OCI-LY3 (cell line): Measurements from ENCODE around the gene CCL1.
A peak's percentile ranks its signal among the peaks of the same experiment; 100 is the strongest.

ENCODE experiments used
- H2AFZ ChIP-seq: fragments of 200-600, 300-600 bp; shearing (Covaris generic); 2 replicates; pipeline ENCODE4 v1.6.0; 2014; ENCODE audit warnings: antibody characterized with exemption, low read depth, low read length
- H3K27ac ChIP-seq: fragments of 200-600, 300-600 bp; sonication (generic); 2 replicates; pipeline ENCODE4 v1.5.1; 2014; ENCODE audit warnings: mild to moderate bottlenecking, low read length, moderate library complexity, mixed read lengths
- H3K27me3 ChIP-seq: fragments of 200-600, 300-600 bp; sonication (generic); 2 replicates; pipeline ENCODE4 v1.6.1; 2014; ENCODE audit warnings: low read depth, low read length, mixed read lengths
- H3K36me3 ChIP-seq: fragments of 200-600, 300-600 bp; sonication (generic); replicated peaks from 2 replicates; pipeline ENCODE3; 2014; ENCODE audit warnings: low read depth, low read length, mixed read lengths
- H3K4me1 ChIP-seq: fragments of 300-600, 200-600 bp; sonication (generic); 2 replicates; pipeline ENCODE4 v1.6.1; 2014; ENCODE audit warnings: low read length, mixed read lengths
- H3K4me2 ChIP-seq: fragments of 200-600, 300-600 bp; sonication (generic); 2 replicates; pipeline ENCODE4 v1.6.1; 2014; ENCODE audit warnings: low read length, mixed read lengths
- H3K4me3 ChIP-seq: fragments of 300-600, 200-600 bp; sonication (generic); 2 replicates; pipeline ENCODE4 v1.5.1; 2014; ENCODE audit warnings: antibody characterized with exemption, mild to moderate bottlenecking, low read length, moderate library complexity
- H3K79me2 ChIP-seq: fragments of 300-600, 200-600 bp; shearing (Covaris generic); 2 replicates; pipeline ENCODE4 v1.6.1; 2014; ENCODE audit warnings: mild to moderate bottlenecking, low read length, mixed read lengths
- H3K9ac ChIP-seq: fragments of 300-600, 200-600 bp; shearing (Covaris generic); 2 replicates; pipeline ENCODE4 v1.6.0; 2014; ENCODE audit warnings: mild to moderate bottlenecking, low read length, moderate library complexity
- H3K9me3 ChIP-seq: fragments of 200-600, 300-600 bp; shearing (Covaris generic); 2 replicates; pipeline ENCODE4 v1.6.1; 2014; ENCODE audit warnings: low read length, mixed read lengths; ENCODE audit not compliant: insufficient read depth
- H4K20me1 ChIP-seq: fragments of 200-600, 300-600 bp; sonication (generic); 2 replicates; pipeline ENCODE4 v1.6.1; 2016; ENCODE audit warnings: low read length, mixed read lengths; ENCODE audit not compliant: insufficient read depth
- EZH2phosphoT487 ChIP-seq: fragments of 200-600 bp; shearing (Covaris generic); IDR thresholded peaks from 2 replicates; pipeline ENCODE4 v1.6.1; 2018; ENCODE audit warnings: antibody characterized with exemption, mixed run types, low read depth
- TF ChIP-seq, protein P1 (sequence below): fragments of 200-600, 300-600 bp; sonication (generic); IDR thresholded peaks from 2 replicates; pipeline ENCODE4 v1.5.1; 2014; ENCODE audit warnings: antibody characterized with exemption, low read length, low read depth

Gene CCL1

DNA sequence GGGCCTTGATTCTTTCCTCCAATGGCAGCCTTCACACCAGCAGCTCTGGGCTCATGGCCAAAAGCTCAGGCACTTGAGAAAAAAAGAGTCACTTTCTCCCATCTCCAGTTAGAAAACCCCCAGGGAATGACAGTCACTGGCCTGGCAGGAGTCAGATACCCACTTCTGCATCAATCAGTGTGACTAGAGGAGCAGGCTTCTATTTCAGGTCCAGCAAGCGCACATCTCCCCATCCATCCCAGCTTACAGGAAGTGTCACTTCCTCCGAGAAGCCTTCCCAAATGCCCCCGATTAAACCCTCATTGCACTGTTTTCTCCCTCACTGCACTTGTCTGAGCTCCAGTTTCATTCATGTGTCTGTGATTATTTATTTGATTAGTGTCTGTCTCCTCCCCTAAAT lies 30.4 kb upstream of the CCL1 start:
- H3K4me1 ChIP-seq = peaks cover 44% of the 10 kb centered on the region
- peak overlapping the region; percentile 5; the same call in 1 of the 2 replicates for H3K4me3 ChIP-seq
- H3K27ac ChIP-seq = no peak overlapping the region
- peaks cover 78% of the 10 kb centered on the region for H3K27me3 ChIP-seq
- H3K9ac ChIP-seq = no peak overlapping the region
- H4K20me1 ChIP-seq = peaks cover 10% of the 10 kb centered on the region; the same call in 1 of the 2 replicates
- no peaks in the 10 kb centered on the region for H3K9me3 ChIP-seq
- H3K4me2 ChIP-seq = peak overlapping the region; percentile 46
- no peak for TF ChIP-seq EZH2phosphoT487
- TF ChIP-seq, protein P1, sequence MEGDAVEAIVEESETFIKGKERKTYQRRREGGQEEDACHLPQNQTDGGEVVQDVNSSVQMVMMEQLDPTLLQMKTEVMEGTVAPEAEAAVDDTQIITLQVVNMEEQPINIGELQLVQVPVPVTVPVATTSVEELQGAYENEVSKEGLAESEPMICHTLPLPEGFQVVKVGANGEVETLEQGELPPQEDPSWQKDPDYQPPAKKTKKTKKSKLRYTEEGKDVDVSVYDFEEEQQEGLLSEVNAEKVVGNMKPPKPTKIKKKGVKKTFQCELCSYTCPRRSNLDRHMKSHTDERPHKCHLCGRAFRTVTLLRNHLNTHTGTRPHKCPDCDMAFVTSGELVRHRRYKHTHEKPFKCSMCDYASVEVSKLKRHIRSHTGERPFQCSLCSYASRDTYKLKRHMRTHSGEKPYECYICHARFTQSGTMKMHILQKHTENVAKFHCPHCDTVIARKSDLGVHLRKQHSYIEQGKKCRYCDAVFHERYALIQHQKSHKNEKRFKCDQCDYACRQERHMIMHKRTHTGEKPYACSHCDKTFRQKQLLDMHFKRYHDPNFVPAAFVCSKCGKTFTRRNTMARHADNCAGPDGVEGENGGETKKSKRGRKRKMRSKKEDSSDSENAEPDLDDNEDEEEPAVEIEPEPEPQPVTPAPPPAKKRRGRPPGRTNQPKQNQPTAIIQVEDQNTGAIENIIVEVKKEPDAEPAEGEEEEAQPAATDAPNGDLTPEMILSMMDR = no peak
- H3K79me2 ChIP-seq = no peaks in the 10 kb centered on the region
- no peak overlapping the region for H2AFZ ChIP-seq
- H3K36me3 ChIP-seq = no peaks in the 10 kb centered on the region

DNA sequence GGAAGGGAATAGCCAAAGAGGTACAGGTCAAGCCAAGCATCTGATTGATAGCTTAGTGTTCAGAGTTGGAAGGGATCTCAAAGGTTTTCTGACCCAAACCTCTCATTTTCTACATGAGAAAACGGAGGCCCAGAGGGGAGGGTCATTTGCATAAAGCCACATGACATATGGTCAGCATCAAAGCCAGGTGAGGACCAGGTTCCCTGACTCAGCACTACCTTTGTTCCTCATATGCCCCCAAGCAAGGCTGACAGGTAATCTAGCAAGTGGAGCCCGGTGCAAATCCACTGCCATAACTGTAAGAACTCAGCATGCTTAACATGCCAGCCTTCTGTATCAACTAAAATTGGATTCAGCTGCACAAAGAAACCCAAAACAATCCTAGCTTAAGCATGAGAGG lies 28.2 kb upstream of the CCL1 start:
- no peak overlapping the region for H3K4me3 ChIP-seq
- no peak overlapping the region for H3K9ac ChIP-seq
- no peak overlapping the region for H2AFZ ChIP-seq
- no peak overlapping the region for H3K27ac ChIP-seq
- no peaks in the 10 kb centered on the region for H3K79me2 ChIP-seq
- H3K27me3 ChIP-seq = peaks cover 81% of the 10 kb centered on the region
- no peak overlapping the region for H3K4me2 ChIP-seq
- H4K20me1 ChIP-seq = peaks cover 18% of the 10 kb centered on the region; the same call in 1 of the 2 replicates
- no peak for TF ChIP-seq EZH2phosphoT487
- TF ChIP-seq, protein P1 = no peak
- no peaks in the 10 kb centered on the region for H3K9me3 ChIP-seq
- no peaks in the 10 kb centered on the region for H3K36me3 ChIP-seq
- peaks cover 50% of the 10 kb centered on the region for H3K4me1 ChIP-seq

DNA sequence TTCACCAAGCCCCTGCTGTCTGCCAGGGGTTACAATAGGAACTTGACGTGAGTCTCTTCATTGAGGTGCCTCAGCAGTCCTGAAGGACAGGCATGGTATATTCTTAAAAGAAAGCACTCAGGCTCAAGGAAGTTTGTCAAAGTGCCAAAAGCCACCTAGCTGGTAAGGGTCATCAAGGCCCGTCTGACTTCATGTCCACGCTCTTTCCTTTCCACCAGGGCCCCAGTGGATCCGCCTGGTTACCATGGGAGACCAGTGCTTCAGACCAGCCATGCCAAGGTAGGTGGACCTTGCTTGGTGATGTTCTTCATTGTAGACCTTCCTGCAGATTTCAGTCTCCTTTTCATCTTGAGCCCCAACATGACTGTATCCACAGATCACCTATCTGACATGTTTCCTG lies 27.6 kb upstream of the CCL1 start:
- no peak for TF ChIP-seq EZH2phosphoT487
- TF ChIP-seq, protein P1 = no peak
- Histone ChIP-seq H3K4me3 (no peak overlapping the region), H3K79me2 (no peaks in the 10 kb centered on the region), H3K9me3 (no peaks in the 10 kb centered on the region), H3K27me3 (peaks cover 81% of the 10 kb centered on the region), H3K4me1 (peaks cover 48% of the 10 kb centered on the region), H4K20me1 (peaks cover 18% of the 10 kb centered on the region; the same call in 1 of the 2 replicates), H3K36me3 (no peaks in the 10 kb centered on the region), H3K27ac (no peak overlapping the region), H2AFZ (no peak overlapping the region), H3K9ac (no peak overlapping the region), H3K4me2 (no peak overlapping the region)

DNA sequence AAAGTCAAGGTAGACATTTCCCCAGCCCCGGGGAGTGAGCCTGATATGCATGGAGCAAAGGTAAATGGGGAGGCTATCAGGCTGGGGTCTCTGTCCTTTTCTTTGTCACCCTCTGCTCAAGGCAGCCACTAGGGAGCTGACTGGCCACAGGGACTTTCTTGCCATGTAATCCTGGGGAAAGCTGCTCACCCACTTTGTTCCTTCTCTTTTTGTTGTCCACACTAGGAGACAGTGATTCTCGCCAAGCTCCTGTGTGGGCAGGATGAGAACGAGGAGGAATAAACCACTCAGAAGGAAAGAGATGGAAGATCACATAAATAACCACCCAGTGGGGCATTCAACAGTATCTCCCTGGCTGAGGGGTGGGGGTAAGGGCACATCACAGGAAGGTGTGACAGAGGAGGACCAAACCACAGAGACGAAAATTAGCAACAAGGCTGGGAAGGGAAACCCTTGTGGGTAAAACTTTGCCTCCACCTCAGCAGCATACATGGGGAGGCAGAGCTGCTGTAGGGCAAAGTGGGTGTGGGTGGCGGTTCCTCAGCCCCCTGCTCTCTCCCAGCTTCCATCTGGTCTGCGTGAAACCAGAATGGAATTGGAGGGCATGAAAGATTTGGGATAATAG lies 26.2 kb upstream of the CCL1 start:
- TF ChIP-seq, protein P1 = no peak
- Histone ChIP-seq H3K9ac (no peak overlapping the region), H3K4me1 (peaks cover 38% of the 10 kb centered on the region), H4K20me1 (peaks cover 25% of the 10 kb centered on the region; the same call in 1 of the 2 replicates), H3K4me3 (no peak overlapping the region), H3K36me3 (no peaks in the 10 kb centered on the region), H3K27me3 (peaks cover 83% of the 10 kb centered on the region), H3K4me2 (no peak overlapping the region), H3K79me2 (no peaks in the 10 kb centered on the region), H3K27ac (no peak overlapping the region), H2AFZ (no peak overlapping the region), H3K9me3 (no peaks in the 10 kb centered on the region)
